GM04504 (cell line): ENCODE results near the gene PSME2.

Experiments used
- DNase-seq: peaks from one replicate; pipeline ENCODE4 v3.0.0-alpha.2; 2012; ENCODE audit warnings: low read depth

PSME2 gene

DNA sequence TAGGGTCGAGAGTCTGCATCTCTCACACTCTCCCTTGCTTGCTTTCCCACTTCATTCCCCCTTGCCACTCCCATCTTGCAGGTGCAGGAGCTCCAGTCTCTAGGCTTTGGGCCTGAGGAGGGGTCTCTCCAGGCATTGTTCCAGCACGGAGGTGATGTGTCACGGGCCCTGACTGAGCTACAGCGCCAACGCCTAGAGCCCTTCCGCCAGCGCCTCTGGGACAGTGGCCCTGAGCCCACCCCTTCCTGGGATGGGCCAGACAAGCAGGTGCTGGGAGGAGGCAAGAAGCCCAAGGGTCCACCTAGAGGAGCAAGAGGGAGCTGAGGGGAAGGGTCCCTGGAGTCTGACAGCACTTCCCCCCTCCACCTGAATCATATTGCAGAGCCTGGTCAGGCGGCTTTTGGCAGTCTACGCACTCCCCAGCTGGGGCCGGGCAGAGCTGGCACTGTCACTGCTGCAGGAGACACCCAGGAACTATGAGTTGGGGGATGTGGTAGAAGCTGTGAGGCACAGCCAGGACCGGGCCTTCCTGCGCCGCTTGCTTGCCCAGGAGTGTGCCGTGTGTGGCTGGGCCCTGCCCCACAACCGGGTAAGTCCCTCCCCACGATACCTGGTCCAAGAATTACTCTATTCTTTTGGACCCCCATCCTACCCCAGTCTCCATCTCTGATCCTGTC is 5.1 kb upstream of the PSME2 start:
- no peak for DNase-seq

DNA sequence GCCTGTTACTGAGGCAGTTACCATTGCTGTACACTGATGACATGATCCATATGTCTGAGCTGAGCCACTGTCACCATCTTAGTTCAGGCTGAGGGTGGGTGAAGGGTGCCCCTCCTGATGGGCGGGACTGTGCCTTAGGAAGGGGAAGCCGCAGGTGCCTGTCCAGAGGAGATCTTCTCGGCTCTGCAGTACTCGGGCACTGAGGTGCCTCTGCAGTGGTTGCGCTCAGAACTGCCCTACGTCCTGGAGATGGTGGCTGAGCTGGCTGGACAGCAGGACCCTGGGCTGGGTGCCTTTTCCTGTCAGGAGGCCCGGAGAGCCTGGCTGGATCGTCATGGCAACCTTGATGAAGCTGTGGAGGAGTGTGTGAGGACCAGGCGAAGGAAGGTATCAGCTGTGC is 4.6 kb upstream of the PSME2 start:
- no peak for DNase-seq

DNA sequence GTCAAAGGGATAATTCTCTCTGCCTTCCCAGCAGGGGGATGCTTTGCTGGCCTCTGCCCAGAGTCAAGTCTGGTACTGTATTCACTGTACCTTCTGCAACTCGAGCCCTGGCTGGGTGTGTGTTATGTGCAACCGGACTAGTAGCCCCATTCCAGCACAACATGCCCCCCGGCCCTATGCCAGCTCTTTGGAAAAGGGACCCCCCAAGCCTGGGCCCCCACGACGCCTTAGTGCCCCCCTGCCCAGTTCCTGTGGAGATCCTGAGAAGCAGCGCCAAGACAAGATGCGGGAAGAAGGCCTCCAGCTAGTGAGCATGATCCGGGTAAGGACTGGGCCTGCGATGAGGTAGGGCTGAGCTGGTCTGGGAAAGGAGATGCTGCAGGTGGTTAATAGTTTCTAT is 4.2 kb upstream of the PSME2 start:
- no peak for DNase-seq

DNA sequence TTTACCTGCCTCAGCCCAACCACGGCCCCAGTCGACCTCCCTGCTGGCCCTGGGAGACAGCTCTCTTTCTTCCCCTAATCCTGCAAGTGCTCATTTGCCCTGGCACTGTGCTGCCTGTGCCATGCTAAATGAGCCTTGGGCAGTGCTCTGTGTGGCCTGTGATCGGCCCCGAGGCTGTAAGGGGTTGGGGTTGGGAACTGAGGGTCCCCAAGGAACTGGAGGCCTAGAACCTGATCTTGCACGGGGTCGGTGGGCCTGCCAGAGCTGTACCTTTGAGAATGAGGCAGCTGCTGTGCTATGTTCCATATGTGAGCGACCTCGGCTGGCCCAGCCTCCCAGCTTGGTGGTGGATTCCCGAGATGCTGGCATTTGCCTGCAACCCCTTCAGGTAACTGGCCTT is 3.7 kb upstream of the PSME2 start:
- no peak for DNase-seq

DNA sequence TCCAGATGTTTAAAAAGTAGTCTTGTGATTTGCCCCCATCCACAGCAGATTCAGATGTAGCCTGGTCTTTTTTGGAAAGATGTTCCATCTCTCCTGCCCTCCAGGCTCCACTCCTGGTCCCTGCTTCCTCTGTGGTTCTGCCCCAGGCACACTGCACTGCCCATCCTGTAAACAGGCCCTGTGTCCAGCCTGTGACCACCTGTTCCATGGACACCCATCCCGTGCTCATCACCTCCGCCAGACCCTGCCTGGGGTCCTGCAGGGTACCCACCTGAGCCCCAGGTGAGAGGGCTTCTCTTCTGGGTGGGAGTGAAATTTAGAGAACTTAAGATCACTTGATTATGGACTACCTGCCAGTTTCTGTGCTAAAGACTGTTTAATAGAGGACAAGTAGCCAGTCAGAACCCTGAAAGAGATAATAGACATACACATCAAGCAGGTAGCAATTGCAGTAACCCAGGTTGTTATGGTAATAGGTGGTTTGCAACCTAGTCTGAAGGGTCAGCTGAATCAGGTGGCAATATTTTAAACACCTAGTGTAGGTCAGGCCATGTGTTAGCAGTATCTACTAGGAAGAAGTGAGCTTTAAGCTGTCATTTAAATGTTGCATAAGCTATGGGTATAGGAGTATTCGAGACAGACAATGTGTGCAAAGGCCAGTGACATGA is 3.0 kb upstream of the PSME2 start:
- DNase-seq, result no peak

DNA sequence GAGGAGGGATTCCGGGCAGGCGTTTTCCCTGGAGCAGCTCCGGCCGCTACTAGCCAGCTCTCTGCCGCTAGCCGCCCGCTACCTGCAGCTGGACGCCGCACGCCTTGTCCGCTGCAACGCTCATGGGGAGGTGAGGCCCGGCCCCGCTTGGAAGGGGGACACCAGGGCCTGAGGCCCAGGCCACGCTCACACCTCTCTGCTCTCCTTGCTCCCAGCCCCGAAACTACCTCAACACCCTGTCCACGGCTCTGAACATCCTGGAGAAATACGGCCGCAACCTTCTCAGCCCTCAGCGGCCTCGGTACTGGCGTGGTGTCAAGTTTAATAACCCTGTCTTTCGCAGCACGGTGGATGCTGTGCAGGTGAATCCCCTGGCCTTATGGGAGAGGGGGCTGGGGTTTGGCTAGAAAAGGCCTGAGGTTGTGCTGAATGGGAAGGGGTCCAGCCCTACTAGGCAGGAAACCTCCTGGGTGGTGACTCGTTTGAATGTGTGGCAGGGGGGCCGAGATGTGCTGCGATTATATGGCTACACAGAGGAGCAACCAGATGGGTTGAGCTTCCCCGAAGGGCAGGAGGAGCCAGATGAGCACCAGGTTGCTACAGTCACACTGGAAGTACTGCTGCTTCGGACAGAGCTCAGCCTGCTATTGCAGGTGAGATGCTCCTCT is 1.5 kb upstream of the PSME2 start:
- DNase-seq, result no peak

DNA sequence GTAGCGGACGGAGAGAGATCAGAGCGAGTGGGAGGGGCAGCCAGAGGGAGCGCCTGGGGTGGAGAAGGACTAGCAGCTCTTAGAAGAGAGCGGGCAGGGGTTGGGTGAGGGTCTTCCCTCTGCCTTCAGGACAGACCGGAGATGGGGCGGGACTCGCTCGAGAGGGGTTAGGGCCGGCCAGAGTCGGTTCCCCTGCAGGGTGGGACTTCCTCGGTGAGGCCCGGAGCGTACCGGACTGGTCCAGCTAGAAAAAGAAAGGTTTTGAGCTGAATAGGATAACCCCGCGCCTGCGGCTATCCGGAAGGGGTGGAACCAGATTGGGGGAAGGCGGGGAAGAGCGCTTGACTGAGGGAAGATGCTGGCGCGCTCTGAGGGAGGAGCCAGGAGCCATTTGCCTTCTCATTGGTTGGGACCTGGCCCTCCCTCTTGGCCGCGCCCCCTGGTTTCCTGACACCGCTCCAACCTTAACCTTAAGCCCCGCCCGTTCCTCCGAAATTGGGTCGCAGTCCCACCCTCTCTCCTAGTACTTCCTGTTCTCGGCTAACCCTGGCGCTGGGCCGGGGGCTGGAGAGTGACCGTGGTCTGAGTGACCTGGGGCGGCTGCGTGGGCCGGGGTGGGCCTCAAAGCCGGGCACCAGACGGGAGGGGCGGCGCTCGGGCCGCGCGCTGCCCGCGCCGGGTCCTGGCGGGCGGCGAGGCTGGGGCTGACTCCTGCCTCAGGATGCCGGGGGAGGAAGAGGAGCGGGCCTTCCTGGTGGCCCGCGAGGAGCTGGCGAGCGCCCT is 759 bp upstream of the PSME2 start, which contains the start of gene RNF31:
Gene RNF31, plus strand, starts transcription at position 521 of the 783 bp plus-strand sequence. Its CDS starts 201 bp downstream, at position 722.
- DNase-seq, result peak; percentile 97

DNA sequence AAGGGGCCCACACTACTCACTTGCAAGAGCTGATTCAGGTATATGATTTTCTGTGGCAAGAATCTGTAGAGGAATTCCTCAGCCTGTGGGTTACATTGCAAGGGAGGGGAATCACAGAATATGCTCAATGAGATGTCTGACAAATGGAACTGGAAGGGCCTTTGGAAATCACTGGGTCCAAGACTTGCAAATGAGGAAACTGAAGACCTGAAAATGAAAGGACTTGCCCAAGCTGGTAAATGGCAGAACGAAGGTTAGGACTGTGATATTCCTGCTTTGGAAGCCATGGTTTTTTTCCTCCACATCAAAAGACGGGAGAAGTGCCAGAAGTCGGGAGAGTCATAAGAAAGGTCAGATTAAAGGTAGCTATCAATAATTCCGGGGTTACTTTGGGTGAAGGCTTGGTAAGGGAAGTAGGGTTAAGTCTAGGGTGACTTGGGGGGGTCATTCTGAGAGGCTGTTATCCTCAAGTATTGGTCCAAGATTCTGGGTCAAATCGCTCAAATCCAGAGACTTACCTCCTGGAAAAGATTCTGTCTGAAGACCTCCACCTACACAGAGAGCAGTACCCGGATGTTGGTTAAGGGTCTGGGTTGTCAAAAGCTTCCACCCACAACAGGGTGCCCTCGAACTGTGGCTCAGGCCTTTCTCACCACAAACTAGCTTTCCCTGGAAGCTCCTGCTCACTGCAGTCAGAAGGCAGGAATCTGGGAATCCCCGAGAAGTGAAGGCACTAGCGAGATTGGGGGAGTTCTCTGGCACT is 539 bp downstream of the PSME2 start:
- no peak for DNase-seq

DNA sequence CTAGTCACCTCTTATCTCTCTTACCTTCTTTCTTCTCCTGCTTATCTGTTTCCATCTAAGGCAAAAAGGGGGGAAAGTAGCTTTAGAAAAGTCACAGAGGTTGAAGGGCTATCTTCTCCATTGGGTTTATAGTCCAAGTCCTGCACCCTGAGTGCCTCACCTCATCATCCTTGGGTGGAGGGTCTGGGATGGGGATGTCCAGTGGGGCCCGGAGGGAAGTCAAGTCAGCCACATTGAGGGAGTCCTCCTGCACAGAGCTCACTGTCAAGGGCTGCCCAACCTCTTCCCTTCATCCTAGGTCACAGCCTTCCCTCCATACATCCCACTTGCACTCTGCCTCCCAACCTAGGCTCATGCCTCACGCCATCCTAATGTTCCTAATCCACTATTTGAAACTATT is 1.2 kb downstream of the PSME2 start:
- no peak for DNase-seq

DNA sequence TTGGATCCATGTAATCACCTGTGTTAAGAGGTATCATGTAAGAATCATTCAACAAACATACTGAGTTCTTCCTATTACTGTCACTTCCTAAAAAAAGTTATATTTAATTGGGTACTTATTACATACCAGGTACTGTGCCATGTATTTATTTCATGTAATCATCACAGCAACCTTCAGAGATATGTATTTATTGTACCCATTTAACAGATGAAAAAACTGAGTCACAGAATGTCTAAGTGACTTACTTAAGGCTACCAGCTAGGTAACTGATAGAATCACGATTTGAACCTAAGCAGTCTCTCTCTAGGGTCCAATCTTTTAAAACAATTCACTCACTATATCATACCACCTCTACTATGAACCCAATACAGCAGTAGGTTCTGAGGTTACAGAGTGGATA is 2.0 kb downstream of the PSME2 start:
- no peak for DNase-seq

DNA sequence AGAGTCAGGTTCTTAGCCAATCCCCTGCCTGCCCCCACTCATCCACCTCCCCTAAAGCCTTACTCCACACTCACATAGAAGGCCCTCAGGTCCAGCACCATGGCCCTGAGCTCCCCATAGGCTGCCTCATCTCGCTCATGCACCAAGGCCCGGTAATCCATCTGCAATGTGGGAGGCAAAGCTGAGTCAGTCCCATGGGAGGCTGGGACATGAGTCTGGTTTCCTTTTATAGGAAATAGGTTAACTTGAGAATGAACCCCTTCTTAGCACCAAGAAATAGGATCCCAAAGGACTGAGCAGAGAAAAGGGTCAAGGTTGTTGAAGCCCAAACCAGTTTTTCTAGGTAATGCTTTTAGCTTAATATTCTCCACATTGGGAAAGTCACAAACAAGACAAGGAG is 2.9 kb downstream of the PSME2 start:
- DNase-seq, result no peak

DNA sequence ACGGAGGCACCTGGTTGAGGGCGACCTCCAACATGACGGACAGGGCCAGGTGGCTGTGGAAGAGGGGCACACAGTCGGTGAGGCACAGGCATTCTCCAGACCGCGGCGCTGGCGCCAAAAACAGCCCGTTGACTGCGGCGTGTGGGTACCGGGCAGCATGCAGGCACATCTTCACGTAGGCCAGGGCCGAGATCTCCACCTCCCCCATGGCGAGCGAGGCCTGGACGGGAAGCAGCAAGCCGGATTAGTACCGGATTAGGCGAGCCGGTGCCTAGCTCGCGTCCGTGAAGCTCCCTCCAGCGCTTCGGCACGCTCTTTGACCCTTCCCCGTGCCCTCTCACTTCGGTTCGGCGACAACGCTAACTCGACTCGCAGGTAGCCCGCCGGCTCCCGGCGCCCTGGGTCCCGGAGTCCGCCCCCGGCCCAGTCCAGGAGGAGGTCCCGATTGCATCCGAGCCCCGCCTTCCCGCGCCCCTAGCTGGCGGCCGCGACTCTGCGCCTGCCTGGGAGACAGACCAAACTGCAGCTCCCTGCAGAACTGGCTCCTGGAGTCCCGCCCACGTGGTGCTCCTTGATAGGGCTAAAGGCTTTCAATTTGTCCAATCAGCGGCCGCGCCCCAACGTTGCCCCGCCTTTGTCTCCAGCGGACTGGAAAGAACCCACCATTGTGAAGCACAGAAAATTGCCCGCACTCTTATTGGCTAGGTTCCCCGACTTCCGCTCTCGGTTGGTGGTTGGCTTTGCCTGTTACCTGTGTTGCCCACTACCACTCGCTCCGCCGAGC is 5.1 kb downstream of the PSME2 start, which contains the start of gene EMC9:
Gene EMC9, minus strand, starts transcription at position 495 of the 784 bp plus-strand sequence. Its CDS starts 287 bp downstream, at position 208.
- peak; percentile 97 for DNase-seq

DNA sequence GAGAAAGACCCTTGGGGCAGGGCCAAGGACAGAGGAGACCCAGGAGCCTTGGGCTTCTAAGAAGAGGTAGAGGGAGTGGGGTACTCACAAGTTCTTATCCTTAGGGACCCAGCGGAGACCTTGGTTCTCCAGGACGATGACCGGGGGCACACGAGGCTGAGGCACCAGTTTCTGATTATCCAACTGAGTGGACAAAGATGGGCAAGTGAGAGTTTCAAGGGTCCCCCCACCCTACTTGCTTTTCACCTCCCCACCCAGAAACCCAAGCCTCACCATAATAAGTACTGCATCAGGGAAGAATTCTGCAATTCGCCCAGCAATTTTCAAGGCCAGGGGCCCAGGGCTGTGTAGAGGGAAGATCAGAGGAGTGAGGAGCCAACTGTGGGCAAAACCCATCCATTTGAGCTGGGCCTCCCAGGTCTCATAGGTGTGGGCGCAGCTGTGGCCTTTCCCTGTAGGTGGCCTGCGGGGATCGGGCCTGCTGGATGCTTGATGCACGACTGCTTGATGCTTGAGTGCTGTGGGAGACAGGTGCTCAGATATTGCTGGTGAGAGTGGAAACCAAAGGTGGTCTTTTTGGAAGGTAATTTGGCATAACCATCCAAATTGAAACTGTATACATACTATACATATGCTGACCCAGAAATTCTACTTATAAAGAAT is 7.0 kb downstream of the PSME2 start:
- DNase-seq, result no peak

DNA sequence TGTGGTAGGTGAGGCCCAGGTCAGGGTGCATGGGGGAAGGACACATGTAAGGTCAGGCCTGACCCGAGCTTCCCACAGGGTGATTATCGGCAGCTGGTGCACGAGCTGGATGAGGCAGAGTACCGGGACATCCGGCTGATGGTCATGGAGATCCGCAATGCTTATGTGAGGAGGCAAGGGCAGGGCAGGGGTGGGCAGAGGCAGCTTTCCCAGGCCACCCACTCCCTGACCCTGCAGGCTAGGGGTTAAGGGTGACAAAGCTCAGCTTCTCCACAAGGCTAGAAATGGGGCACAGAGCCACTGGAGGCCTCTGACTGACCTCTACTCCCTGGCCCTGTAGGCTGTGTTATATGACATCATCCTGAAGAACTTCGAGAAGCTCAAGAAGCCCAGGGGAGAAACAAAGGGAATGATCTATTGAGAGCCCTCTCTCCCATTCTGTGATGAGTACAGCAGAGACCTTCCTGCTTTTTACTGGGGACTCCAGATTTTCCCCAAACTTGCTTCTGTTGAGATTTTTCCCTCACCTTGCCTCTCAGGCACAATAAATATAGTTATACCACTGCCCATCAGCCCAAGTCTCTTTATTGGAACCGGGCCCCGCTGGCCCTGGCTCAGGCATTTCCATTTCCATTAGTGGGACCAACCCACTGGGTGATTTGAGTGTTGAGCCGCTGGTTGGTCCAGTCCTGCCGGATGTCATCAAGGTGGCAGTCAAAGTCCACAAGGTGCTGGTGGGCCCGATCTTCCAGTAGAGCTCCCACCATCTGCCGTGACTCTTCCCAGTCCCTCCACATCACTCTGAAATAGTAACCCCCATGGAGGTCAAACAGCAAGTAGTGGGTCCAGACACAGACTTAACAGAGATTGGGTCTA is 7.8 kb downstream of the PSME2 start:
- DNase-seq, result no peak

DNA sequence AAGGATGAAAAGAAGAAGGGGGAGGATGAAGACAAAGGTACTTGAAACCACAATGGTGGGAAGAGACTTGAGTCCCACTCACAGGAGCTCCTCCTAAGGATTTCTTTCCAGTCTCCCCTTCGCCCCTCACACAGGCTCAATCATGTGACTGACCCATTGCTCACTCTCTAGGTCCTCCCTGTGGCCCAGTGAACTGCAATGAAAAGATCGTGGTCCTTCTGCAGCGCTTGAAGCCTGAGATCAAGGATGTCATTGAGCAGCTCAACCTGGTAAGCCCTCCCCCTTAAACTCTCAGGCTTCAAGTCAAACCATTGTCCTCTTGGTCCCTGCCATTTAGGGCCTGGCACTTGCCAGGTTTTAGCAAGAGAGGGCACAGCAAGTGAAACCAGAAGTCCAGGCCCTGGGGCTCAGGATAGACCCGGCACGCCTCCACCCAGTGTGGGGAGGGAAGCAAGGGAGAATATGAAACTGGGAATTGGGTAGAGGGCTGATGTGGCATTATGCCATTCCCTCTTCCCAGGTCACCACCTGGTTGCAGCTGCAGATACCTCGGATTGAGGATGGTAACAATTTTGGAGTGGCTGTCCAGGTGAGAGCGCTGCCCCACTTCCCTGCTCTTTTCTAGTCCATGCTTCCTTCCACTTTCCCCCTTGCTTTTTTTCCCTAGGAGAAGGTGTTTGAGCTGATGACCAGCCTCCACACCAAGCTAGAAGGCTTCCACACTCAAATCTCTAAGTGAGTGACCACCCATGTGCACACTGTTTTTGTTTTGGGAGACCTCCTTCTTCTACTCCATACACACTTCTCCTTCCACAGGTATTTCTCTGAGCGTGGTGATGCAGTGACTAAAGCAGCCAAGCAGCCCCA is 8.6 kb downstream of the PSME2 start:
- no peak for DNase-seq

DNA sequence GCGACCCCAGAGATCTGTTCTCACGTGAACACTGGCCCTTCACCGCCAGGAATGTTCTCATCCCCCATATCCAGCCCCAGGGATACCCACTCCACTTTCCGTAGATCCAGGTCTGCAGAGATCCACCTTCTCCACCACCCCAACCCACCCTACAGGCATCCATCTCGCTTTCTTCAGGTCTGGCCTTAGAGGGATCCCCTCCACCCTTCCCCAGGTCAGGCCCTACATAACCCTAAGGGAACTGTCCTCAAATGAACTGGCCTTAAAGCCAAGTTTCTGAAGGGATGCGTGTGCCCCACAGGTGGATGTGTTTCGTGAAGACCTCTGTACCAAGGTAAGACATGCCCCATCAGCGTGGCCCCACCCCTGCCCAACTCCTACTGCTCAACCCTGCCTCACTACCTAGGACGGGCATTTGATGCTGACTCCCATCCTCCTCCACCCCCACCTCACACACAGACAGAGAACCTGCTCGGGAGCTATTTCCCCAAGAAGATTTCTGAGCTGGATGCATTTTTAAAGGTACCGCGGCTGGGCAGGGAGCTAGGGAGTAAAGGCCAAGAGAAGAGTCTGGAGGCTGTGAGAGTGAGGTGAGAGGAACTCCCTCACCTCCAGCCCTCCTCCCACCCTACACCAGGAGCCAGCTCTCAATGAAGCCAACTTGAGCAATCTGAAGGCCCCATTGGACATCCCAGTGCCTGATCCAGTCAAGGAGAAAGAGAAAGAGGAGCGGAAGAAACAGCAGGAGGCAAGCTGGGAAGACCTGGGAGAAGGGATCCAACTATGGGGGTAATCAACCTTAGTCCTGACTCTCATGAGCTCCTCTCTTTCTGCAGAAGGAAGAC is 9.5 kb downstream of the PSME2 start:
- no peak for DNase-seq
